ENCODE results near the gene TSPEAR. TPM values are rescaled to one million over a fixed set of nuclear protein-coding genes. Genes with fewer than 3 reads are reported as not detected.

The TSPEAR gene
- total and polyA plus RNA-seq, 7 donors, result not detected

- DNase-seq (no peak), ATAC-seq (no peak)
- Histone ChIP-seq H3K4me1 (no peaks in the 10 kb centered on the region), H3K9me3 (no peaks in the 10 kb centered on the region), H3K27ac (no peak overlapping the region), H3K27me3 (ENCODE audit: insufficient read depth in 3 of 3, low read length in 2 of 3) (peaks cover 0 to 81% (median 10%) of the 10 kb centered on the region in 3 donors), H3K4me3 (no peak overlapping the region), H3K36me3 (ENCODE audit: insufficient read depth in 1 of 2, low read depth in 1 of 2) (no peaks in the 10 kb centered on the region)
- WGBS, 3 donors, result 81 to 87% (median 85%) methylated on average over 8 of the region's 8 CpGs
- intact Hi-C loops (cut with DNase I), result no loop called here
- no peak for TF ChIP-seq CTCF (IDR thresholded peaks at IDR 0.05)
Observed at GRCh38 chr21:44599264-44600029, 111.9 kb downstream of the TSPEAR start.

DNA sequence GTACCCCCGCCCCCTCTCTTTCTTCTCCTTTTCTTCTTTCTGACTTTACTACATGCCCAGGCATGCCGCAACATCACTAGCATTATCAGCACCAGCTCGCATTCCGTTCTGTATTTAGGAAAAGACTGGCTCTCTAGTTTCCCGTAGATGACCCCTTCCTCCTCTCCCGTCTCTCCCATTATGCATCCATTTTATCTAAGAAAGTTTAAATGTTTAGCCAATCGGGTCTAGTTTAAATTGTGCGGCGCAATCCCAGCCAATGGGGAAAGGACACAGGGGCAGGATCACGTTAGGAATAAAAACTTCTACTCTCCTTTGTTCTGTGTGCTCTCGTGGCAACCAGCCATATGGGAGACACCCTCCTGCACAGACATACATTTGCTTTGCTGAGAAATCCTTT is 113.3 kb downstream of the TSPEAR start:
- Histone ChIP-seq H3K4me1 (no peaks in the 10 kb centered on the region), H3K4me3 (no peak overlapping the region), H3K27me3 (ENCODE audit: insufficient read depth in 3 of 3, low read length in 2 of 3) (peaks cover 0 to 74% (median 7%) of the 10 kb centered on the region in 3 donors), H3K9me3 (no peaks in the 10 kb centered on the region), H3K27ac (no peak overlapping the region), H3K36me3 (ENCODE audit: insufficient read depth in 1 of 2, low read depth in 1 of 2) (no peaks in the 10 kb centered on the region)
- TF ChIP-seq CTCF (IDR thresholded peaks at IDR 0.05), result no peak
- 72 to 78% (median 76%) methylated on average over 11 of the region's 11 CpGs for WGBS, 3 donors
- ATAC-seq (no peak), DNase-seq (no peak)
- intact Hi-C loops (cut with DNase I), result no loop called here

GRCh38 chr21:44596068-44596725 is 115.2 kb downstream of the TSPEAR start:
- TF ChIP-seq CTCF (IDR thresholded peaks at IDR 0.05), result no peak
- no peak for ATAC-seq
- no peaks in the 10 kb centered on the region for H3K4me1 ChIP-seq
- no peak for DNase-seq
- no peaks in the 10 kb centered on the region for H3K9me3 ChIP-seq
- H3K27ac ChIP-seq, result no peak overlapping the region
- intact Hi-C loops (cut with DNase I), result no loop called here
- H3K36me3 ChIP-seq (ENCODE audit: insufficient read depth in 1 of 2, low read depth in 1 of 2), result no peaks in the 10 kb centered on the region
- no peak overlapping the region for H3K4me3 ChIP-seq
- H3K27me3 ChIP-seq (ENCODE audit: insufficient read depth in 3 of 3, low read length in 2 of 3), result peaks cover 0 to 66% (median 4%) of the 10 kb centered on the region in 3 donors
- WGBS, 3 donors, result 49 to 67% (median 54%) methylated on average over 9 of the region's 9 CpGs

- ATAC-seq (no peak), DNase-seq (no peak)
- Histone ChIP-seq H3K4me1 (no peaks in the 10 kb centered on the region), H3K9me3 (no peaks in the 10 kb centered on the region), H3K27me3 (ENCODE audit: insufficient read depth in 3 of 3, low read length in 2 of 3) (peaks cover 0 to 62% (median 4%) of the 10 kb centered on the region in 3 donors), H3K36me3 (ENCODE audit: insufficient read depth in 1 of 2, low read depth in 1 of 2) (no peaks in the 10 kb centered on the region), H3K4me3 (no peak overlapping the region), H3K27ac (no peak overlapping the region)
- no peak for TF ChIP-seq CTCF (IDR thresholded peaks at IDR 0.05)
- WGBS, 3 donors, result 67 to 78% (median 75%) methylated on average over 6 of the region's 6 CpGs
- intact Hi-C loops (cut with DNase I), result no loop called here
Observed at GRCh38 chr21:44595524-44595923, 115.8 kb downstream of the TSPEAR start.

Data from psoas muscle (tissue), 8 donors.